ENCODE measurements around the gene IL1RAP.

IL1RAP gene

GRCh38 chr3:190614226-190615059 is 100.6 kb downstream of the IL1RAP start:
- no peak for TF ChIP-seq ZNF274 (IDR thresholded peaks at IDR 0.05; ENCODE audit: low read depth, low read length)

GRCh38 chr3:190615060-190615384 is 101.1 kb downstream of the IL1RAP start:
- no peak for TF ChIP-seq ZNF274 (IDR thresholded peaks at IDR 0.05; ENCODE audit: low read depth, low read length)
- no peak overlapping the region for H3K4me3 ChIP-seq (ENCODE audit: low read length)

More at GRCh38 chr3:190614226-190615059, 100.6 kb downstream of the IL1RAP start:
- H3K4me3 ChIP-seq (ENCODE audit: low read length) = no peak overlapping the region

- TF ChIP-seq ZNF274 (IDR thresholded peaks at IDR 0.05; ENCODE audit: low read depth, low read length) = no peak
Observed at GRCh38 chr3:190615607-190616006, 101.7 kb downstream of the IL1RAP start.

GRCh38 chr3:190616637-190617036 is 102.8 kb downstream of the IL1RAP start:
- H3K4me3 ChIP-seq (ENCODE audit: low read length) = no peak overlapping the region
- no peak for TF ChIP-seq ZNF274 (IDR thresholded peaks at IDR 0.05; ENCODE audit: low read depth, low read length)

More at GRCh38 chr3:190615607-190616006, 101.7 kb downstream of the IL1RAP start:
- H3K4me3 ChIP-seq (ENCODE audit: low read length) = no peak overlapping the region

GRCh38 chr3:190617185-190617584 is 103.3 kb downstream of the IL1RAP start:
- no peak for TF ChIP-seq ZNF274 (IDR thresholded peaks at IDR 0.05; ENCODE audit: low read depth, low read length)
- no peak overlapping the region for H3K4me3 ChIP-seq (ENCODE audit: low read length)

- H3K4me3 ChIP-seq (ENCODE audit: low read length) = no peak overlapping the region
- no peak for TF ChIP-seq ZNF274 (IDR thresholded peaks at IDR 0.05; ENCODE audit: low read depth, low read length)
Observed at GRCh38 chr3:190618330-190619030, 104.6 kb downstream of the IL1RAP start.

GRCh38 chr3:190619353-190619752 is 105.5 kb downstream of the IL1RAP start:
- H3K4me3 ChIP-seq (ENCODE audit: low read length) = no peak overlapping the region
- no peak for TF ChIP-seq ZNF274 (IDR thresholded peaks at IDR 0.05; ENCODE audit: low read depth, low read length)

GRCh38 chr3:190619761-190620160 is 105.9 kb downstream of the IL1RAP start:
- H3K4me3 ChIP-seq (ENCODE audit: low read length) = no peak overlapping the region
- no peak for TF ChIP-seq ZNF274 (IDR thresholded peaks at IDR 0.05; ENCODE audit: low read depth, low read length)

- H3K4me3 ChIP-seq (ENCODE audit: low read length) = no peak overlapping the region
- TF ChIP-seq ZNF274 (IDR thresholded peaks at IDR 0.05; ENCODE audit: low read depth, low read length) = no peak
Observed at GRCh38 chr3:190620886-190621608, 107.2 kb downstream of the IL1RAP start.

GRCh38 chr3:190621927-190622326 is 108.0 kb downstream of the IL1RAP start:
- no peak for TF ChIP-seq ZNF274 (IDR thresholded peaks at IDR 0.05; ENCODE audit: low read depth, low read length)
- no peak overlapping the region for H3K4me3 ChIP-seq (ENCODE audit: low read length)

GRCh38 chr3:190624282-190624681 is 110.4 kb downstream of the IL1RAP start:
- no peak overlapping the region for H3K4me3 ChIP-seq (ENCODE audit: low read length)
- TF ChIP-seq ZNF274 (IDR thresholded peaks at IDR 0.05; ENCODE audit: low read depth, low read length) = no peak

GRCh38 chr3:190626951-190627620 is 113.2 kb downstream of the IL1RAP start:
- no peak for TF ChIP-seq ZNF274 (IDR thresholded peaks at IDR 0.05; ENCODE audit: low read depth, low read length)
- no peak overlapping the region for H3K4me3 ChIP-seq (ENCODE audit: low read length)

GRCh38 chr3:190629088-190629487 is 115.2 kb downstream of the IL1RAP start:
- TF ChIP-seq ZNF274 (IDR thresholded peaks at IDR 0.05; ENCODE audit: low read depth, low read length) = no peak
- H3K4me3 ChIP-seq (ENCODE audit: low read length) = no peak overlapping the region

- H3K4me3 ChIP-seq (ENCODE audit: low read length) = no peak overlapping the region
- no peak for TF ChIP-seq ZNF274 (IDR thresholded peaks at IDR 0.05; ENCODE audit: low read depth, low read length)
Observed at GRCh38 chr3:190631295-190631694, 117.4 kb downstream of the IL1RAP start.

Data from GM08714 (cell line).